A204.1 (cell line): ENCODE results near the gene ZC3H7A.
"Not testable (repeated sequence)": the region's sequence is repeated elsewhere in the genome, so short reads cannot be mapped to it uniquely, and the experiment has no call there.

ENCODE experiments used
- FAIRE-seq: peaks from 2 replicates; lab custom pipeline; 2012; peaks lifted over from hg19 to GRCh38; lab: Jason Lieb, UNC

ZC3H7A gene

GRCh38 chr16:11800382-11800718 is 3.3 kb upstream of the ZC3H7A start:
- no peak for FAIRE-seq

GRCh38 chr16:11799509-11800381 is 2.7 kb upstream of the ZC3H7A start:
- FAIRE-seq, result no peak

GRCh38 chr16:11799017-11799381 is 1.9 kb upstream of the ZC3H7A start:
- FAIRE-seq, result no peak

GRCh38 chr16:11797957-11798299 is 870 bp upstream of the ZC3H7A start:
- FAIRE-seq, result no peak

- FAIRE-seq, result no peak
Observed at GRCh38 chr16:11796227-11797165, 562 bp downstream of the ZC3H7A start.

- FAIRE-seq, result no peak
Observed at GRCh38 chr16:11795887-11796226, 1.2 kb downstream of the ZC3H7A start.

- FAIRE-seq, result no peak
Observed at GRCh38 chr16:11794996-11795886, 1.8 kb downstream of the ZC3H7A start.

- FAIRE-seq, result no peak
Observed at GRCh38 chr16:11794447-11794846, 2.6 kb downstream of the ZC3H7A start.

GRCh38 chr16:11793840-11794239 is 3.2 kb downstream of the ZC3H7A start:
- FAIRE-seq, result no peak

- no peak for FAIRE-seq
Observed at GRCh38 chr16:11792410-11793241, 4.4 kb downstream of the ZC3H7A start.

- no peak for FAIRE-seq
Observed at GRCh38 chr16:11791144-11791828, 5.8 kb downstream of the ZC3H7A start.

GRCh38 chr16:11788914-11789313 is 8.1 kb downstream of the ZC3H7A start:
- FAIRE-seq, result no peak

- FAIRE-seq, result not testable (repeated sequence)
Observed at GRCh38 chr16:11784980-11785599, 12.0 kb downstream of the ZC3H7A start.

GRCh38 chr16:11784381-11784780 is 12.7 kb downstream of the ZC3H7A start:
- not testable (repeated sequence) for FAIRE-seq

GRCh38 chr16:11784038-11784369 is 13.1 kb downstream of the ZC3H7A start:
- no peak for FAIRE-seq

- FAIRE-seq, result no peak
Observed at GRCh38 chr16:11783319-11784037, 13.6 kb downstream of the ZC3H7A start.

GRCh38 chr16:11781773-11782172 is 15.3 kb downstream of the ZC3H7A start:
- no peak for FAIRE-seq

- no peak for FAIRE-seq
Observed at GRCh38 chr16:11780991-11781680, 15.9 kb downstream of the ZC3H7A start.

GRCh38 chr16:11779074-11779473 is 18.0 kb downstream of the ZC3H7A start:
- no peak for FAIRE-seq
